ENCODE measurements around the gene KLK6.

DNA sequence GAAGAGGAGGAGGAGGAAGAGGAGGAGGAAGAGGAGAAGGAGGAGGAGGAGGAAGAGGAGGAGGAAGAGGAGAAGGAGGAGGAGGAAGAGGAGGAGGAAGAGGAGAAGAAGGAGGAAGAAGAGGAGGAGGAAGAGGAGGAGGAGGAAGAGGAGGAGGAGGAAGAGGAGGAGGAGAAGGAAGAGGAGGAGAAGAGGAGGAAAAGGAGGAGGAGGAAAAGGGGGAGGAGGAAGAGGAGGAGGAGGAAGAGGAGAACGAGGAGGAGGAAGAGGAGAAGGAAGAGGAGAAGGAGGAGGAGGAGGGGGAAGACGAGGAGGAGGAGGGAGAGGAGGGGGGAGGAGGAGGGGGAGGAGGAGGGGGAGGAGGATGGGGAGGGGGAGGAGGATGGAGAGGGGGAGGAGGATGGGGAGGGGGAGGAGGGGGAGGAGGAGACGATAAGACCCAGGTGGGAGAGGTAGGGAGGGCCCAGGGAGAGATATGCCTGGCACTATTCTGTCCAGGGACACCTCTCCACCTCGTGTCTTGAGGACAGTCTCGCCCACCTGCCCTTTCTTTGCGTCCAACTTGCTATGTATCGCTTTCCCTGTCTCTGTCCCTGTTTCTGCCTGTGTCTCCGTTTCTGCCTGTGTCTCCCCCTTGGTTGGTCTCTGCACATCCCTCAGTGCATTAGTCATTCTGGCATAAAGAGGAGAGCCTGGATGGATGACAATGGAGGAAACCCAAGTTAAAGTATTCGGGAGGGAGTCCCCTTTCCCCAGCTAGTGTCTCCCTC, 9.5 kb downstream of the KLK6 start:
- TF ChIP-seq POLR2A (IDR thresholded peaks at IDR 0.05; ENCODE audit: low read depth, low read length) (no peak), POLR2AphosphoS5 (IDR thresholded peaks at IDR 0.05; ENCODE audit: insufficient read depth, low read depth, low read length) (no peak), MYC (IDR thresholded peaks at IDR 0.05; ENCODE audit: low read depth, low read length) (no peak), EZH2 (IDR thresholded peaks at IDR 0.05; ENCODE audit: borderline replicate concordance, low read depth, low read length, severe bottlenecking) (no peak), FOS (IDR thresholded peaks at IDR 0.05; ENCODE audit: borderline replicate concordance, insufficient read depth, low read length) (no peak), JUN (IDR thresholded peaks at IDR 0.05; ENCODE audit: borderline replicate concordance, insufficient read depth, insufficient read length, low read depth) (no peak)
- TF ChIP-seq, protein P1, sequence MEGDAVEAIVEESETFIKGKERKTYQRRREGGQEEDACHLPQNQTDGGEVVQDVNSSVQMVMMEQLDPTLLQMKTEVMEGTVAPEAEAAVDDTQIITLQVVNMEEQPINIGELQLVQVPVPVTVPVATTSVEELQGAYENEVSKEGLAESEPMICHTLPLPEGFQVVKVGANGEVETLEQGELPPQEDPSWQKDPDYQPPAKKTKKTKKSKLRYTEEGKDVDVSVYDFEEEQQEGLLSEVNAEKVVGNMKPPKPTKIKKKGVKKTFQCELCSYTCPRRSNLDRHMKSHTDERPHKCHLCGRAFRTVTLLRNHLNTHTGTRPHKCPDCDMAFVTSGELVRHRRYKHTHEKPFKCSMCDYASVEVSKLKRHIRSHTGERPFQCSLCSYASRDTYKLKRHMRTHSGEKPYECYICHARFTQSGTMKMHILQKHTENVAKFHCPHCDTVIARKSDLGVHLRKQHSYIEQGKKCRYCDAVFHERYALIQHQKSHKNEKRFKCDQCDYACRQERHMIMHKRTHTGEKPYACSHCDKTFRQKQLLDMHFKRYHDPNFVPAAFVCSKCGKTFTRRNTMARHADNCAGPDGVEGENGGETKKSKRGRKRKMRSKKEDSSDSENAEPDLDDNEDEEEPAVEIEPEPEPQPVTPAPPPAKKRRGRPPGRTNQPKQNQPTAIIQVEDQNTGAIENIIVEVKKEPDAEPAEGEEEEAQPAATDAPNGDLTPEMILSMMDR (IDR thresholded peaks at IDR 0.05; ENCODE audit: extremely low read depth in 1 of 2, insufficient read depth in 1 of 2, low read depth in 1 of 2, low read length in 2 of 2), result no peak
- TF ChIP-seq, protein P2, sequence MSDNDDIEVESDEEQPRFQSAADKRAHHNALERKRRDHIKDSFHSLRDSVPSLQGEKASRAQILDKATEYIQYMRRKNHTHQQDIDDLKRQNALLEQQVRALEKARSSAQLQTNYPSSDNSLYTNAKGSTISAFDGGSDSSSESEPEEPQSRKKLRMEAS (IDR thresholded peaks at IDR 0.05; ENCODE audit: insufficient read depth, insufficient read length), result no peak

Data from endothelial cell of umbilical vein (primary cell).